ENCODE measurements around the gene PRICKLE2. TPM values are rescaled to one million over a fixed set of nuclear protein-coding genes. Genes with fewer than 3 reads are reported as not detected.

The PRICKLE2 gene
- total RNA-seq, 1 experiment from 2014 or later, result not detected

- no peaks in the 10 kb centered on the region for H3K27me3 ChIP-seq (replicated peaks; ENCODE audit: insufficient read depth, low read depth, low read length, poor library complexity)
- no peak overlapping the region for H3K27ac ChIP-seq (ENCODE audit: low read depth, low read length, poor library complexity, severe bottlenecking)
- no TSS peak for BruUV-seq (replicated peaks)
- no peaks in the 10 kb centered on the region for H3K4me1 ChIP-seq (ENCODE audit: insufficient read depth, low read length, poor library complexity, severe bottlenecking)
- intact Hi-C loops (cut with micrococcal nuclease; ENCODE audit: unreplicated experiment), result no loop called here
- CTCF ChIA-PET, result no interaction called here
- no peaks in the 10 kb centered on the region for H3K36me3 ChIP-seq (ENCODE audit: insufficient read depth, low read length, poor library complexity, severe bottlenecking)
- no peaks in the 10 kb centered on the region for H3K9me3 ChIP-seq (ENCODE audit: low read depth, low read length, poor library complexity, severe bottlenecking)
- TF ChIP-seq EZH2 (IDR thresholded peaks at IDR 0.05; ENCODE audit: borderline replicate concordance, low read depth, low read length, poor library complexity, severe bottlenecking), result no peak
- TF ChIP-seq CTCF (conservative IDR thresholded peaks at IDR 0.05; ENCODE audit: low read depth, low read length), result no peak
- POLR2A ChIA-PET (ENCODE audit: low non-redundant PET), result no interaction called here
- DNase-seq (ENCODE audit: low spot score), result no peak
- no peak overlapping the region for H3K4me3 ChIP-seq (ENCODE audit: low read depth, low read length, poor library complexity, severe bottlenecking)
Measured at GRCh38 chr3:64063207-64063982, 161.9 kb downstream of the PRICKLE2 start.

DNA sequence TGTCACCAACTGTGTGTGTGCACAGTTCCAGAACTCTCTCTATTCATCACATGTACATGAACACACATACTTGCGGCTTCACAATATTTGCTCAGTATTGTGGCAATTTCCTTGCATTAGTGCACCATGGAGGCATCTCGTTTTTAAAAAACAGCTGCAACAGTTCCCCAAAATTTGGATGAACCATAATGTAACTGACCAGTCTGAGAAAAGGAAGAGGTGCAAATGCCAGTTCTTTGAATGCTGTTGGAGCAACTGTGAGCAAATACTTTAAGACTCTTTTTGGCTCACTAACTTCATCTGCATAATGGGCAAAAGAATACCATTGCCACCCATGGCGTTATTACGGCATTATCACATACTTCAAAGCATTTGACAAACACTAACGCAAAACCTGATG lies 163.6 kb downstream of the PRICKLE2 start:
- DNase-seq (ENCODE audit: low spot score), result no peak
- Histone ChIP-seq H3K27me3 (replicated peaks; ENCODE audit: insufficient read depth, low read depth, low read length, poor library complexity) (no peaks in the 10 kb centered on the region), H3K36me3 (ENCODE audit: insufficient read depth, low read length, poor library complexity, severe bottlenecking) (no peaks in the 10 kb centered on the region), H3K9me3 (ENCODE audit: low read depth, low read length, poor library complexity, severe bottlenecking) (no peaks in the 10 kb centered on the region), H3K4me1 (ENCODE audit: insufficient read depth, low read length, poor library complexity, severe bottlenecking) (no peaks in the 10 kb centered on the region), H3K27ac (ENCODE audit: low read depth, low read length, poor library complexity, severe bottlenecking) (no peak overlapping the region), H3K4me3 (ENCODE audit: low read depth, low read length, poor library complexity, severe bottlenecking) (no peak overlapping the region)
- CTCF ChIA-PET, result no interaction called here
- intact Hi-C loops (cut with micrococcal nuclease; ENCODE audit: unreplicated experiment), result no loop called here
- POLR2A ChIA-PET (ENCODE audit: low non-redundant PET), result no interaction called here
- no TSS peak for BruUV-seq (replicated peaks)
- no peak for TF ChIP-seq EZH2 (IDR thresholded peaks at IDR 0.05; ENCODE audit: borderline replicate concordance, low read depth, low read length, poor library complexity, severe bottlenecking)
- TF ChIP-seq CTCF (conservative IDR thresholded peaks at IDR 0.05; ENCODE audit: low read depth, low read length), result no peak

DNA sequence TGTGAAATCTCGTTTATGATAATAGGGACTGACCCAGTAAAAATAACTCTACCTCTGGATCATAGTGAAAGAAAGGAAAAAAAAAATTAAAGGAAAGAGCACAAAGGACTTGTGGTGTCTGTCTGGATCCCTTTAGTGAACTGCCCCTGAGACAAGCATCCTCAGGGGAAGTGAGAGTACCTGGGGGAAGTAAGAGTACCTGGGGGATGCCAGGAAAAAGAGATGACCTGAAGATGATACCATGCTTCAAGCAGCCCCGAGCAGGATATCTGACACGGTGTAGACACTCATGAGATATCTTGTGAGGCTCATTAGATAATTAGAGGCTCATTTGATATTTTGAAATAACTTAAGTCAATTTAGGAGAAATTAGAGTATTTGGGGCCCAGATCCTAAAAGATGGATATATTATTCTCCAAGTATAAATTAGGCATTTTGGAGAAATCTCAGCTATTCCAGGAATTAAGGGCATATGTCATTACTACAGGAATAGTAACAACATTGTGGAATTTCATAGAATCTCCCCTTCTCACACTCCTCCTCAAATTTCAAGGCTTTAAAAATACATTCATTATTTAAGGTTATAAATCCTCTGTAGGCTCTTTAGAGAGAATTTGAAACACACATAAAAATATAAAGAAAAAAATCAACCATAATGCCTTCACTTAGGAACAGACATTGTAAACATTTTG lies 165.6 kb downstream of the PRICKLE2 start:
- Histone ChIP-seq H3K36me3 (ENCODE audit: insufficient read depth, low read length, poor library complexity, severe bottlenecking) (no peaks in the 10 kb centered on the region), H3K27ac (ENCODE audit: low read depth, low read length, poor library complexity, severe bottlenecking) (no peak overlapping the region), H3K4me1 (ENCODE audit: insufficient read depth, low read length, poor library complexity, severe bottlenecking) (no peaks in the 10 kb centered on the region), H3K4me3 (ENCODE audit: low read depth, low read length, poor library complexity, severe bottlenecking) (no peak overlapping the region), H3K9me3 (ENCODE audit: low read depth, low read length, poor library complexity, severe bottlenecking) (no peaks in the 10 kb centered on the region), H3K27me3 (replicated peaks; ENCODE audit: insufficient read depth, low read depth, low read length, poor library complexity) (no peaks in the 10 kb centered on the region)
- intact Hi-C loops (cut with micrococcal nuclease; ENCODE audit: unreplicated experiment), result no loop called here
- ChIA-PET POLR2A (ENCODE audit: low non-redundant PET) (no interaction called here), CTCF (no interaction called here)
- TF ChIP-seq CTCF (conservative IDR thresholded peaks at IDR 0.05; ENCODE audit: low read depth, low read length), result no peak
- TF ChIP-seq EZH2 (IDR thresholded peaks at IDR 0.05; ENCODE audit: borderline replicate concordance, low read depth, low read length, poor library complexity, severe bottlenecking), result no peak
- no TSS peak for BruUV-seq (replicated peaks)
- no peak for DNase-seq (ENCODE audit: low spot score)

Measured in A673 (cell line).